Caki2 (cell line): Measurements from ENCODE around the gene CCDC201. TPM values are rescaled to one million over a fixed set of nuclear protein-coding genes. Genes with fewer than 3 reads are reported as not detected.
"Not testable (repeated sequence)": the region's sequence is repeated elsewhere in the genome, so short reads cannot be mapped to it uniquely, and the experiment has no call there.

Experiments used
- DNase-seq: peaks from one replicate; pipeline ENCODE4 v3.0.0-alpha.2; 2015; ENCODE audit warnings: low read depth
- in situ Hi-C: cut with HindIII; loops from 2 replicates; pipeline ENCODE4 v1.10.0; 2016; ENCODE audit warnings: low sequenced_read_pairs, low pct_unique_long_range_greater_than_20kb, mixed read lengths
- total RNA-seq: library from RNA; depleted of rRNA; stranded (reverse); fragments of >200 nt; shearing (Covaris generic); gene quantifications from 2 replicates; pipeline ENCODE4 v1.2.3, GENCODE V29; 2014; ENCODE audit warnings: low replicate concordance

The CCDC201 gene
- total RNA-seq, 1 experiment from 2014 or later: not detected

DNA sequence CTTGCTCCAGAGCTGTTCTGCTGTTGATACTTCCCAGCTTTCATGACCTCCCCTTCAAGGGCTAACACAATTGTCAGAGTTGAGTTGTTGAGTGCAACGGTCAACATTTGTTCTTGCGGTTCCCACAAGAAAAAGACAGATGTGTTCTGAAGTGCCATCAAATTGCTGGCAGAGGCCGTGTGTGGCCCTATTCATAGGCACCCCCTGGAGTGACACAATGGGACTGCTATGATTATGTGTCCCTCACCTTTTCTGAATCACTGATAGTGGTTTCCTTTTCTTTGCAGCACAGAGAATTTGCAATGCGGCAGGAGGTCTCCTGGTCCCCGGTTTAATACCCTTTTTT, 9.6 kb upstream of the CCDC201 start:
- in situ Hi-C loops: no loop called here
- DNase-seq: no peak

GRCh38 chr7:45881759-45882464, 9.0 kb upstream of the CCDC201 start:
- in situ Hi-C loops: no loop called here

DNA sequence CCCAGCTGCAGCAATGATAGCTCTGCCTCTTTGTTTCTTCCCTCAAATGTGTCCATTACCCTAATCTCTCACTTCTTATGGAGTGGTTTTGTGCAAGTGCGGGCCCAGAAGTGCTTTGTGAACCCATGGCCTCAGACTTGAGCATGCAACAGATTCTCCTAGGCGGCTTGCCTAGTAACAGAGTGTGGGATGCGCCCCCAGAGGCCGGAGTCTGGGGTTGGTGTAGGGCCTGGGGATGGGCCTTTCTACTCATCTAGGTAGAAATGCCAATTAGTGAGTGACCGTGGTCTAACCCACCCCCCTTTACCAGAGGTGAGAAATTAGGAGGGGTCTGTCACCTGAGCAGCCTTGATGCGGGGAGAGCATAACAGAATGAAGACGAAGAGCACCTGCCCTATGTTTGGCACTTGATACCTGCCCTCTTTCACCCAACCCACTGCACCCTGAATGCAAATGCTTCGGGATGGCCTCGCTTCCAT, 8.4 kb upstream of the CCDC201 start:
- in situ Hi-C loops: no loop called here
- no peak for DNase-seq

More at GRCh38 chr7:45881759-45882464, 9.0 kb upstream of the CCDC201 start:
- DNase-seq: peak; percentile 19

- in situ Hi-C loops: no loop called here
- DNase-seq: no peak
Measured at GRCh38 chr7:45880433-45880860, 7.6 kb upstream of the CCDC201 start.

- no peak for DNase-seq
- in situ Hi-C loops: no loop called here
Measured at GRCh38 chr7:45878457-45879144, 5.7 kb upstream of the CCDC201 start.

GRCh38 chr7:45876519-45876918, 3.6 kb upstream of the CCDC201 start:
- in situ Hi-C loops: no loop called here
- no peak for DNase-seq

GRCh38 chr7:45874408-45875131, 1.7 kb upstream of the CCDC201 start:
- no peak for DNase-seq
- in situ Hi-C loops: no loop called here

GRCh38 chr7:45873355-45873754, 473 bp upstream of the CCDC201 start:
- DNase-seq: no peak
- in situ Hi-C loops: no loop called here

GRCh38 chr7:45872116-45873034, 507 bp downstream of the CCDC201 start:
- no peak for DNase-seq
- in situ Hi-C loops: no loop called here

- DNase-seq: peak; percentile 38
Measured at GRCh38 chr7:45869426-45869825, 3.5 kb downstream of the CCDC201 start.

GRCh38 chr7:45867471-45867870, 5.4 kb downstream of the CCDC201 start:
- in situ Hi-C loops: no loop called here
- DNase-seq: no peak

More at GRCh38 chr7:45869426-45869825, 3.5 kb downstream of the CCDC201 start:
- in situ Hi-C loops: no loop called here

DNA sequence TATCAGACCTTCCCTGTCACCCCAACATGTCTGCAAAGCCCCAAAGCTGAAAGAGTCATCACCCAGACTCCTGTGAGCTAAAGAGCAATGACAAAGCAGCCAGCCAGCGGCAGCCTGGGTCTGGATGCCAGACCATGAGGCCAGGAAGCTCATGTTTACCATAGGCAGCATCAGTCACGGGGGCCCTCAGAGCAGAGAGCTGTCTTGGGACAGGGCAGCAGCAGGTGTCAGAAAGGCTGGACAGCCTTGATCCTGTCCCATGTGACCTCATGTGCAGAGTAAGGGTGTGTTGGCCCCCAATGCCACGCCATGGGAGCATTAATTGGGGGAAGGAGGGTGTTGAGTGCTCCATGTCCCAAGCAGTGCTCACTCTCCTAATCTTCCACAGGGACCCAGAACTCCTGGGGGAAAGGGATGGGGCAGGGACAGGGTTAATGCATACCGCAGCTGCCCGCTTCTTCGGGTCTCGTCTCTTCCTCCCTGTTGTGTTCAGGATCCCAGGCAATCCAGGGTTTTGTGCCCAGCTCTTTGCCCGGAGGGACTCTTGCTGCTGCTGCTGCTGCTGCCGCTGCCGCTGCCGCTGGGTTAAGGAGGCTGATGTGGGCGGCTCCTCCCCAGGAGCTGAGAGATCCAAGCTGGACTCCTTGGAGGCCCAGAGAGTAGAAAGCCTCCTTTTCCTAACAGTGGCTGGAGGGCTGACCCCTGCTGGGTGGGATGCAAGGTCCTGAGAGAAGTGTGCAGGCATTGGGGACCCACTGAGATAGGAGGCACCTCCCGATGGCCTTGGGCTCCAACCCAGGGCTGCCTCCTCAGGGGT, 7.1 kb downstream of the CCDC201 start:
- no peak for DNase-seq
- in situ Hi-C loops: no loop called here

GRCh38 chr7:45863715-45864114, 9.2 kb downstream of the CCDC201 start:
- DNase-seq: no peak
- in situ Hi-C loops: no loop called here

GRCh38 chr7:45856888-45857287, 16.0 kb downstream of the CCDC201 start:
- in situ Hi-C loops, DNase-seq: not testable (repeated sequence)

GRCh38 chr7:45855680-45856079, 17.2 kb downstream of the CCDC201 start:
- DNase-seq, in situ Hi-C loops: not testable (repeated sequence)

DNA sequence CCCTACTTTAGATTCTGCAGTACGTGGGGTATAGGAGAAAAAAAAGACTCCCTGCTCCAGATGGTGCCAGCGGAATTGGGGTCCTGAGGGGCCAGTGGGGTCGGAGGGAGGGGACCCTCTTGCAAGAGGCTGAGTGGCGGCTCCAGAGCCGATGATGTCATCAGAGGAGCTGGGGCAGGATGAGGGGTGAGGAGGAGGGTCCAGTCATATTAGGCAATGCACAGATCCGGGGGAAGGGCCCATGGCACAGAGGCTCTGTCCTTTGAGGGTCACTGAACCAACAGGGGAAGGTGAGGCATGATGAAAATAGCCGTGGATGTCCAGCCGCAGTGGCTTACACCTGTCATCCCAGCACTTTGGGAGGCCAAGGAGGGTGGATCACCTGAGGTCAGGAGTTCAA, 19.4 kb downstream of the CCDC201 start:
- in situ Hi-C loops, DNase-seq: not testable (repeated sequence)

DNA sequence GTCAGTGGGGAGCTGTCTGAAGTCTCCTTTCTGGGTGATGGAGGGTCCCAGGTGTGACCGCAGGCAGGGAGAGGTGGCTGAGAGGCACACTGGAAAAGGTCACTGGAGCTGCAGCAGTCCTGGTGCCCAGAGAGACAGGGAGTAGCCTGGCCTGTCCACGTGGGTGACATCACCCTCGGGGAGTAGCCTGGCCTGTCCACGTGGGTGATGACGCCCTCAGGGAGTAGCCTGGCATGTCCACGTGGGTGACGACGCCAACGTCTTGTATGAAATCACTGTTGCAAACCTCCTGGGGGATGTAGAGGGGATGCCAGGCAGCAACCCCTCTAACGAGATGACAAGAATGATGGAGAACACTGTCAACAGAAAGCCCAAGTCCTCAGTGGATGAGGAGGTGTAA, 19.9 kb downstream of the CCDC201 start:
- DNase-seq: peak; percentile 57
- in situ Hi-C loops: not testable (repeated sequence)
